DND-41 (cell line): ENCODE results near the gene CDR2.

ENCODE experiments used
- ATAC-seq: fragments of 200-7000 bp; cut with Tn5 transposase; 3 replicates; pipeline ENCODE4 v1.9.1; 2021; ENCODE audit warnings: low read depth; ENCODE audit not compliant: insufficient read depth
- DNase-seq: peaks from one replicate; pipeline ENCODE4 v3.0.0-alpha.2; 2020
- H2AFZ ChIP-seq: 2 replicates; pipeline ENCODE4 v1.6.0; 2012; ENCODE audit warnings: low read depth, low read length
- H3K27ac ChIP-seq: 2 replicates; pipeline ENCODE4 v1.5.1; 2012; ENCODE audit warnings: low read length, inconsistent platforms
- H3K27me3 ChIP-seq: fragments of 200-600 bp; sonication (generic); 2 replicates; pipeline ENCODE4 v1.6.0; 2012; ENCODE audit warnings: low read length, mild to moderate bottlenecking, inconsistent platforms; ENCODE audit not compliant: insufficient read depth, poor library complexity
- H3K36me3 ChIP-seq: 2 replicates; pipeline ENCODE4 v1.5.1; 2012; ENCODE audit warnings: low read length, inconsistent platforms; ENCODE audit not compliant: insufficient read depth
- H3K4me1 ChIP-seq: 2 replicates; pipeline ENCODE4 v1.5.1; 2012; ENCODE audit warnings: mild to moderate bottlenecking, low read length; ENCODE audit not compliant: insufficient read depth
- H3K4me2 ChIP-seq: 2 replicates; pipeline ENCODE4 v1.6.0; 2012; ENCODE audit warnings: mild to moderate bottlenecking, moderate library complexity, low read length, inconsistent platforms; ENCODE audit not compliant: insufficient read depth
- H3K4me3 ChIP-seq, 2 experiments: fragments of 200-600 bp in 1 of 2; shearing (Covaris generic) in 1 of 2; 2 replicates each; pipeline ENCODE4 v1.5.1; 2012 to 2016; ENCODE audit warnings: inconsistent platforms in 2 of 2, low read length in 2 of 2, mild to moderate bottlenecking in 2 of 2, low read depth in 1 of 2, moderate library complexity in 1 of 2
- H3K79me2 ChIP-seq: 2 replicates; pipeline ENCODE4 v1.6.0; 2012; ENCODE audit warnings: low read length, inconsistent platforms; ENCODE audit not compliant: insufficient read depth
- H3K9ac ChIP-seq: 2 replicates; pipeline ENCODE4 v1.6.0; 2012; ENCODE audit warnings: low read depth, mild to moderate bottlenecking, inconsistent platforms, low read length, moderate library complexity
- H3K9me3 ChIP-seq: 2 replicates; pipeline ENCODE4 v1.5.1; 2012; ENCODE audit warnings: low read length, moderate library complexity, mild to moderate bottlenecking, inconsistent platforms; ENCODE audit not compliant: insufficient read depth, severe bottlenecking
- H4K20me1 ChIP-seq: 2 replicates; pipeline ENCODE4 v1.6.0; 2012; ENCODE audit warnings: low read length; ENCODE audit not compliant: insufficient read depth
- EZH2 ChIP-seq: IDR thresholded peaks from 3 replicates; pipeline ENCODE4 v1.6.1; 2012; ENCODE audit warnings: borderline replicate concordance, low read depth, mild to moderate bottlenecking, moderate library complexity, low read length, inconsistent platforms; ENCODE audit not compliant: severe bottlenecking
- TF ChIP-seq, protein P1 (sequence below): IDR thresholded peaks from 2 replicates; pipeline ENCODE4 v1.5.1; 2012; ENCODE audit warnings: borderline replicate concordance, low read length, moderate library complexity, mild to moderate bottlenecking; ENCODE audit not compliant: poor library complexity, severe bottlenecking; ENCODE audit errors: extremely low read depth

Gene CDR2

DNA sequence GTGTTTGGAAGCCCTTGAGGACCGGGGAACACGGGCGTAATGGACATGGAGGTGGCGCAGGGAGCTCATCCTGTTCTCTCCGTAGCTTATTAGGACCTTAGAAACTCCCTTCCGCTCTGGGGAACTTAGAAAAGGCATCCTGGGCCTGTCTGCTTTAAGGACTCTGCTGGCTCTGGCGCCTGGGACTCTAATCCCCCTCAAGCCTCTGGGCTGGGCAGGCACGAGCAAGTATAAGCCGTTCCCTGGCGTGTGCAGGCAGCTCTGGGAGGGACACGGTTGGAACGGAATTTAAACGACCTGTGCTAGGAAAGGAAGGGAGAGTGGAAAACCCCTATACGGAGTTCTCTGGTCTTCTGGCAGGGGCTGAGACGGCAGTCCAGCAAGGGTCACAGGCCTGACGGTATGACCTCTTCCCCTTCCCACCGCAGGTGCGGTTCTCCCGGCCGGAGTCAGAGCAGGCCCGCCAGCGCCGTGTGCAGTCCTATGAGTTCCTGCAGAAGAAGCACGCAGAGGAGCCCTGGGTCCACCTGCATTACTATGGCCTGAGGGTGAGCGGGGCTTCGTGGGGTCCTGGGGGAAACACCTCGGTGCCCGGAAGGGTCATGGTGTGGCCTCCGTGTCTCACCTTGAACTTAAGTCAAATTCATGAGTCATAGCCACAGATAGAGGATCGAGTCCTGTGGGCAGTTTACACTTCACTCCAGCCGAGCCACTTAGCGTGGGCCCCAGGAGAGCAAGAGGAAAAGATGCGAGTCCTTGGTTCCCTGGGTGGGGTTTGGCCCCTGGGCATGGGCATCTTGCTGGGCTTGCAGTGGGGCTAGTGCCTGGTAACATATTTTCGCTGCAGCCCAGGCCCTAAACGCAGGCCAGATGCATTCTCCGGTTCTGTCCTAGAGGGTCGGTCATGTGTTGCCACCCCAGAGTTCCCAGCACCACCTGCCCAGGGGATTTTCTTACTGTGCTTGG lies 59.5 kb downstream of the CDR2 start:
- H3K4me2 ChIP-seq = no peak overlapping the region
- DNase-seq (no peak), ATAC-seq (no peak)
- H3K9me3 ChIP-seq = no peaks in the 10 kb centered on the region
- no peak overlapping the region for H3K9ac ChIP-seq
- no peak overlapping the region for H3K4me3 ChIP-seq
- TF ChIP-seq, protein P1, sequence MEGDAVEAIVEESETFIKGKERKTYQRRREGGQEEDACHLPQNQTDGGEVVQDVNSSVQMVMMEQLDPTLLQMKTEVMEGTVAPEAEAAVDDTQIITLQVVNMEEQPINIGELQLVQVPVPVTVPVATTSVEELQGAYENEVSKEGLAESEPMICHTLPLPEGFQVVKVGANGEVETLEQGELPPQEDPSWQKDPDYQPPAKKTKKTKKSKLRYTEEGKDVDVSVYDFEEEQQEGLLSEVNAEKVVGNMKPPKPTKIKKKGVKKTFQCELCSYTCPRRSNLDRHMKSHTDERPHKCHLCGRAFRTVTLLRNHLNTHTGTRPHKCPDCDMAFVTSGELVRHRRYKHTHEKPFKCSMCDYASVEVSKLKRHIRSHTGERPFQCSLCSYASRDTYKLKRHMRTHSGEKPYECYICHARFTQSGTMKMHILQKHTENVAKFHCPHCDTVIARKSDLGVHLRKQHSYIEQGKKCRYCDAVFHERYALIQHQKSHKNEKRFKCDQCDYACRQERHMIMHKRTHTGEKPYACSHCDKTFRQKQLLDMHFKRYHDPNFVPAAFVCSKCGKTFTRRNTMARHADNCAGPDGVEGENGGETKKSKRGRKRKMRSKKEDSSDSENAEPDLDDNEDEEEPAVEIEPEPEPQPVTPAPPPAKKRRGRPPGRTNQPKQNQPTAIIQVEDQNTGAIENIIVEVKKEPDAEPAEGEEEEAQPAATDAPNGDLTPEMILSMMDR = no peak
- no peak for TF ChIP-seq EZH2
- H3K36me3 ChIP-seq = peaks cover 85% of the 10 kb centered on the region
- H3K27me3 ChIP-seq = no peaks in the 10 kb centered on the region
- no peaks in the 10 kb centered on the region for H3K79me2 ChIP-seq
- H3K4me1 ChIP-seq = no peaks in the 10 kb centered on the region
- H4K20me1 ChIP-seq = peaks cover 11% of the 10 kb centered on the region
- H3K27ac ChIP-seq = no peak overlapping the region
- no peak overlapping the region for H2AFZ ChIP-seq

DNA sequence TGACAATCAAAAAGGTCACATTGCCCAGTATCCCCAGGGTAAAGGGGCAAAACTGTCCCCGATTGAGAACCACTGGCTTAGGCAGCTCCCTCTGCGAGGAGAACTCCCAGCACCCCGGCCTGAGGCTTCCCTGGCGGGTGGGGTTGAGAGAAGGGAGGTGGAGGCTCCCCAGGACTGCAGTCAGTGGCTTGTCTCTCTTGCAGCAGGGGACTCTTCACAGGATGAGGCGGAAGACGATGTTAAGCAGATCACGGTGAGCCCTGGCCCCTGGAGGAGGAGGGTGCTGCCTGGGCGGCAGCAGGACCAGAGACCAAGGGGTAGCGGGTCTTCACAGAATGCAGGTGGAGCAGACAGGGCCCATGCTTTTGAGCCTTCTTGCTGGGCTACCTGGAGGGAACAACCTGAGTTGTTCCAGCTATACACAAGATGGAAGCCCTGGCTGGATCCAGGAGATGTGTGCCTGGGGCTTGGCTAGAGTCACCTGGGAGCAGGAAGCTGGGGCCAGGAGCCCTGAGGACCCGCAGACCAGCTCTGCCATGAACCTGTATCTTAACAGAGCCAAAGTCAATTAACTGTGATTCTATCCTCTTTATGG lies 60.4 kb downstream of the CDR2 start:
- Histone ChIP-seq H3K9me3 (no peaks in the 10 kb centered on the region), H3K4me3 (no peak overlapping the region), H3K79me2 (no peaks in the 10 kb centered on the region), H2AFZ (no peak overlapping the region), H3K4me2 (no peak overlapping the region), H3K4me1 (no peaks in the 10 kb centered on the region), H3K27me3 (no peaks in the 10 kb centered on the region), H4K20me1 (peaks cover 15% of the 10 kb centered on the region), H3K9ac (no peak overlapping the region), H3K36me3 (peaks cover 86% of the 10 kb centered on the region), H3K27ac (no peak overlapping the region)
- no peak for ATAC-seq
- no peak for DNase-seq
- TF ChIP-seq, protein P1 = no peak

DNA sequence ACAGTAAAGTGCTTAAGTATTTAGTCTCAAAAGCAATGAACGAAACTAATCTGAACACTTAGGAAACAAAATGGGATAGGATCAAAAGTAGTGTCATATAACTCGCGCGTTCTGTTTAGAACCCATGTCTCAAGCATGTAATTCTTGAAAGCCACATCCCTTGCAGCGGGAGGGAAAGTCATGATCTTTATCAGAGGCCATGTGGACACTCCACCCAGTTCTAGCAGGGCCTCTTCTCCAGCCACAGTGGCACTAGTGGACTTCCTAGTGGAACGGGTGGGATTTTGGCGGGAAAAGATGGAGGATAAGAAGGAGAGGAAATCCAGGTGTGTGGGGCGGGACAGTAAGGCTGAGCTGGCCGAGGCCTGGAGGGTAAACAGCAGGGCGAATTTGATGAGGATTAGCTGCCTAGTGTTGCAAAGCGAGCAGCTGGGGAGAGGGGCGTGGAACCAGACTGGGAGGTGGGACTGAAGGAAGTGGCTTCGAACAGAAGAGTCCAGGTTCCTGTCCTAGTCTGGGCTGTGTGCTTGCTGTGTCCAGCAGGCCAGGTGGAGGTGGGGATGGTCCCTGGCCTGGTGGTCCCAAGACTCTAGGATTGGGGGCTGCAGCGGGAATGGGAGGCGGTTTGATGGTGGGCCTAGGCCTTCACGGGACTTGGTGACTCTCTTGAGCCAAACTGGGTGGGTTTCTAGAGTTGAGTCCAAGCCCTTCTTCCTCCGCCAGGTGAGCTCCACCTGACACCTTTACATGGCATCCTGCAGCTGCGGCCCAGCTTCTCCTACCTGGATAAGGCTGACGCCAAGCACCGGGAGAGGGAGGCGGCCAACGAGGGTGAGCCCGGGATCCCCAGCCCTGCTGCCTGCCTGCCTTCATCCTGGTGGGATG lies 61.3 kb downstream of the CDR2 start:
- Histone ChIP-seq H3K4me2 (no peak overlapping the region), H3K36me3 (peaks cover 86% of the 10 kb centered on the region), H3K9ac (no peak overlapping the region), H3K4me3 (no peak overlapping the region), H3K27ac (no peak overlapping the region), H3K79me2 (0 out of 2 replicates have a peak, but pooled peaks cover 2% of the 10 kb centered on the region), H3K4me1 (no peaks in the 10 kb centered on the region), H3K9me3 (no peaks in the 10 kb centered on the region), H2AFZ (no peak overlapping the region), H4K20me1 (peaks cover 21% of the 10 kb centered on the region), H3K27me3 (no peaks in the 10 kb centered on the region)
- DNase-seq = no peak
- no peak for ATAC-seq
- TF ChIP-seq EZH2 = no peak
- TF ChIP-seq, protein P1 = no peak
